K562 (cell line): ENCODE measurements around the gene IL31RA. TPM values are rescaled to one million over a fixed set of nuclear protein-coding genes. Genes with fewer than 3 reads are reported as not detected.

ENCODE experiments used
- ATAC-seq: fragments of 200-7000 bp; cut with Tn5 transposase; 3 replicates; pipeline ENCODE4 v1.9.1; 2020; ENCODE audit warnings: moderate library complexity
- BruUV-seq: library from RNA; stranded (reverse); fragments of 400-500 nt; replicated peaks from 2 replicates; lab custom pipeline; 2021; lab: Mats Ljungman, UMichigan
- CTCF ChIA-PET: fragments of 300-600 bp; formaldehyde crosslinking; extraction: SDS; loops from one replicate; lab custom pipeline; 2021; ENCODE audit warnings: low intra/inter-chr PET ratio; lab: Yijun Ruan, JAX
- POLR2A ChIA-PET: fragments of 300-600, 350-650 bp; sonication (Branson Sonifier 250); formaldehyde crosslinking; extraction: SDS; loops from one replicate; lab custom pipeline; 2021; ENCODE audit warnings: antibody characterized with exemption, inconsistent platforms; lab: Yijun Ruan, JAX
- DNase-seq, 4 experiments: peaks; one replicate each; pipeline versions ENCODE4 v3.0.0 to v3.0.0-alpha.2; 2011 to 2018; ENCODE audit warnings: low spot score in 3 of 4, mixed read lengths in 3 of 4; ENCODE audit errors: extremely low read depth in 1 of 4
- FAIRE-seq: peaks from 2 replicates; lab custom pipeline; 2011; peaks lifted over from hg19 to GRCh38; lab: Jason Lieb, UNC
- H2AFZ ChIP-seq: 2 replicates; pipeline ENCODE4 v1.6.0; 2011; ENCODE audit warnings: low read depth, low read length, control low read depth, inconsistent platforms
- H3K27ac ChIP-seq: fragments of 200-600 bp; 3 replicates; pipeline ENCODE4 v1.8.0; 2011; ENCODE audit warnings: low read depth, mild to moderate bottlenecking, control low read depth, inconsistent platforms, low read length, moderate library complexity, mixed read lengths; ENCODE audit errors: extremely low read depth
- H3K27me3 ChIP-seq, 2 experiments: fragments of 300-600 bp in 1 of 2; 2 replicates in 1 of 2; 3 replicates in 1 of 2; pipeline versions ENCODE4 v1.6.0 to v1.8.0; 2011; ENCODE audit warnings: inconsistent platforms in 2 of 2, low read length in 2 of 2, mild to moderate bottlenecking in 1 of 2, mixed read lengths in 1 of 2, moderate library complexity in 1 of 2; ENCODE audit not compliant: control insufficient read depth in 2 of 2, insufficient read depth in 2 of 2
- H3K36me3 ChIP-seq: fragments of 300-600 bp; 3 replicates; pipeline ENCODE4 v1.8.0; 2011; ENCODE audit warnings: mild to moderate bottlenecking, low read length, inconsistent platforms; ENCODE audit not compliant: control insufficient read depth, insufficient read depth
- H3K4me1 ChIP-seq, 2 experiments: fragments of 200-600 bp in 1 of 2; replicated peaks in 1 of 2; 2 replicates in 1 of 2; 3 replicates in 1 of 2; pipeline versions ENCODE4 v1.5.1 to v1.8.0; 2011; ENCODE audit warnings: inconsistent platforms in 2 of 2, low read length in 2 of 2, mild to moderate bottlenecking in 1 of 2, mixed read lengths in 1 of 2, moderate library complexity in 1 of 2; ENCODE audit not compliant: control insufficient read depth in 2 of 2, insufficient read depth in 2 of 2
- H3K4me2 ChIP-seq: 2 replicates; pipeline ENCODE4 v1.6.1; 2011; ENCODE audit warnings: low read length, control low read depth, inconsistent platforms, mixed read lengths; ENCODE audit not compliant: insufficient read depth
- H3K4me3 ChIP-seq: fragments of 200-600 bp; sonication (generic), shearing (Covaris generic); 2 replicates; pipeline ENCODE4 v1.5.1; 2016; ENCODE audit warnings: control low read depth, inconsistent platforms
- H3K79me2 ChIP-seq: fragments of 200-600 bp; 3 replicates; pipeline ENCODE4 v1.8.0; 2011; ENCODE audit warnings: low read length, inconsistent platforms; ENCODE audit not compliant: control insufficient read depth, insufficient read depth
- H3K9ac ChIP-seq, 2 experiments: 2 replicates each; pipeline versions ENCODE4 v1.6.0 to v1.6.1; 2011; ENCODE audit warnings: low read depth in 2 of 2, low read length in 2 of 2, control low read depth in 1 of 2, inconsistent platforms in 1 of 2, mild to moderate bottlenecking in 1 of 2, mixed read lengths in 1 of 2; ENCODE audit not compliant: insufficient read depth in 1 of 2
- H3K9me1 ChIP-seq: one replicate; pipeline ENCODE4 v1.6.0; 2011; ENCODE audit warnings: inconsistent platforms, mild to moderate bottlenecking, low read length, moderate library complexity; ENCODE audit not compliant: control insufficient read depth, insufficient read depth
- H3K9me3 ChIP-seq: replicated peaks from 2 replicates; pipeline ENCODE4 v1.5.1; 2011; ENCODE audit warnings: low read depth, low read length, inconsistent platforms; ENCODE audit not compliant: control insufficient read depth, insufficient read depth
- H4K20me1 ChIP-seq: replicated peaks from 2 replicates; pipeline ENCODE4 v1.6.1; 2011; ENCODE audit warnings: low read length, inconsistent platforms, mixed read lengths; ENCODE audit not compliant: control insufficient read depth, insufficient read depth
- ESRRB ChIP-seq: fragments of 250-450 bp; sonication (Bioruptor Pico); IDR thresholded peaks from 2 replicates; pipeline ENCODE4 v1.5.0; 2020; ENCODE audit warnings: mild to moderate bottlenecking, moderate library complexity, borderline replicate concordance
- HNRNPK ChIP-seq: fragments of 200-400 bp; formaldehyde crosslinking; IDR thresholded peaks from one replicate; pipeline ENCODE4 v1.6.1; 2018; ENCODE audit warnings: mild to moderate bottlenecking, low read depth, low read length; ENCODE audit not compliant: poor library complexity, severe bottlenecking
- NFYB ChIP-seq: IDR thresholded peaks from 2 replicates; pipeline ENCODE4 v1.6.1; 2011; ENCODE audit warnings: mild to moderate bottlenecking, moderate library complexity; ENCODE audit not compliant: insufficient read length; ENCODE audit errors: extremely low read depth
- POLR2B ChIP-seq: fragments of 450-650 bp; IDR thresholded peaks from 2 replicates; pipeline ENCODE4 v1.6.1; 2018; ENCODE audit warnings: low read depth; ENCODE audit not compliant: partially characterized antibody
- SAFB ChIP-seq: fragments of 200-400 bp; formaldehyde crosslinking; IDR thresholded peaks from 2 replicates; pipeline ENCODE4 v1.6.1; 2017; ENCODE audit warnings: low read depth, low read length, borderline replicate concordance
- SP2 ChIP-seq: IDR thresholded peaks from 2 replicates; pipeline ENCODE4 v1.6.1; 2011; ENCODE audit warnings: mild to moderate bottlenecking, low read depth, low read length, moderate library complexity; ENCODE audit not compliant: poor library complexity, severe bottlenecking; ENCODE audit errors: extremely low read depth
- SRSF7 ChIP-seq: fragments of 200-400 bp; formaldehyde crosslinking; optimal IDR thresholded peaks from 2 replicates; pipeline ENCODE3; 2017; ENCODE audit warnings: mild to moderate bottlenecking, low read depth, low read length
- ZBTB49 ChIP-seq: sonication (generic); formaldehyde crosslinking; IDR thresholded peaks from 2 replicates; pipeline ENCODE4 v1.8.0; 2022; ENCODE audit warnings: missing genetic modification reagents, mild to moderate bottlenecking, borderline replicate concordance
- ZNF280A ChIP-seq: fragments of 450-650 bp; IDR thresholded peaks from 2 replicates; pipeline ENCODE4 v1.6.1; 2018; ENCODE audit warnings: mild to moderate bottlenecking, low read depth; ENCODE audit not compliant: partially characterized antibody
- ZNF3 ChIP-seq: fragments of 250-450 bp; sonication (Bioruptor Pico); IDR thresholded peaks from 2 replicates; pipeline ENCODE4 v1.5.0; 2021; ENCODE audit warnings: mild to moderate bottlenecking, moderate library complexity
- ZNF444 ChIP-seq: fragments of 250-450 bp; sonication (Bioruptor Pico); IDR thresholded peaks from 2 replicates; pipeline ENCODE4 v1.4.0; 2020; ENCODE audit warnings: mild to moderate bottlenecking, moderate library complexity
- ZNF785 ChIP-seq: fragments of 250-450 bp; sonication (Bioruptor Pico); IDR thresholded peaks from 2 replicates; pipeline ENCODE4 v1.4.0; 2020; ENCODE audit warnings: mild to moderate bottlenecking
- WGBS: fragments of 100-300 bp; shearing (Covaris generic); methylation state at CpG from one replicate; pipeline ENCODE4 v1.1.6; 2016; ENCODE audit warnings: low coverage, mixed read lengths; ENCODE audit not compliant: insufficient coverage; ENCODE audit errors: missing lambda C conversion rate; 5-methylcytosine and 5-hydroxymethylcytosine counted together
- in situ Hi-C: fragments of 300-500 bp; cut with MboI; formaldehyde crosslinking; loops from 4 replicates; pipeline ENCODE4 v1.15.0; 2018; ENCODE audit warnings: inconsistent platforms, mixed read lengths
- intact Hi-C: fragments of 100-400 bp; cut with micrococcal nuclease; formaldehyde crosslinking; loops from 2 replicates; pipeline ENCODE4 v1.14.2; 2022
- polyA plus RNA-seq, 8 experiments: library from polyadenylated mRNA; depleted of rRNA in 4 of 8; stranded (reverse) in 5 of 8; unstranded in 3 of 8; fragments of >200 nt; fragmentation: Nextera tagmentation in 2 of 8; fragmentation: Illumina TruSeq in 1 of 8; extraction: Ambion mirVana in 2 of 8; extraction: Trizol in 1 of 8; gene quantifications; 2 replicates each; pipeline versions ENCODE4 v1.2.1 to v1.2.3, GENCODE V29; 2011 to 2014; ENCODE audit warnings: inconsistent platforms in 1 of 8, missing spikeins in 1 of 8
- total RNA-seq, 7 experiments: library from RNA; depleted of rRNA in 6 of 7; stranded (reverse); fragments of >200 nt in 6 of 7; fragmentation: Illumina TruSeq in 2 of 7; extraction: Trizol in 2 of 7; gene quantifications; 2 replicates each; pipeline versions ENCODE4 v1.2.1 to v1.2.3, GENCODE V29; 2011 to 2021; ENCODE audit warnings: low replicate concordance in 1 of 7

The IL31RA gene
- total and polyA plus RNA-seq, 9 of the 15 experiments (the other 6 are each of a cell fraction or from before 2014, with no cell fraction given) = not detected

- intact Hi-C loops (no loop called here), in situ Hi-C loops (no loop called here)
- no peaks in the 10 kb centered on the region for H3K4me1 ChIP-seq
- no peaks in the 10 kb centered on the region for H4K20me1 ChIP-seq
- H3K27ac ChIP-seq = no peak overlapping the region
- no peak overlapping the region for H3K4me3 ChIP-seq
- H3K9ac ChIP-seq = no peak overlapping the region
- ATAC-seq = no peak
- no peak overlapping the region for H2AFZ ChIP-seq
- H3K79me2 ChIP-seq = no peaks in the 10 kb centered on the region
- H3K4me2 ChIP-seq = no peak overlapping the region
- no peak for FAIRE-seq
- POLR2A ChIA-PET = no interaction called here
- no TSS peak for BruUV-seq
- H3K36me3 ChIP-seq = no peaks in the 10 kb centered on the region
- H3K9me1 ChIP-seq = no peaks in the 10 kb centered on the region
- CTCF ChIA-PET = no interaction called here
- no peak for DNase-seq
- TF ChIP-seq ZNF785 (CRISPR knock-in tag) = no peak
- TF ChIP-seq SAFB = no peak
- TF ChIP-seq, all 486 proteins: peak for 0
- Histone ChIP-seq H3K9me3 (no peaks in the 10 kb centered on the region), H3K27me3 (no peaks in the 10 kb centered on the region)
These were observed 115.1 kb downstream of the IL31RA start for GRCh38 chr5:55966284-55966683.

- POLR2A ChIA-PET = interaction anchor here (0.8 to 1.2 kb wide), 3 partner anchors 9 to 18 kb away, joined by 3 to 4 read pairs (median 3); no protein-coding TSS in a partner anchor
- no peak for TF ChIP-seq ZNF3 (CRISPR knock-in tag)
- no peak for TF ChIP-seq POLR2B
- no peak for TF ChIP-seq ZBTB49 (CRISPR knock-in tag)
- no peak for TF ChIP-seq SRSF7
- TF ChIP-seq HNRNPK = no peak
- TF ChIP-seq NFYB = no peak
- TF ChIP-seq ESRRB (CRISPR knock-in tag) = no peak
- no peak for TF ChIP-seq ZNF280A
- TF ChIP-seq ZNF444 = no peak
- TF ChIP-seq SP2 = no peak
These were observed 118.8 kb downstream of the IL31RA start for GRCh38 chr5:55969956-55970355.

More at GRCh38 chr5:55969956-55970355, 118.8 kb downstream of the IL31RA start:
- Histone ChIP-seq H4K20me1 (no peaks in the 10 kb centered on the region), H3K27me3 (no peaks in the 10 kb centered on the region), H2AFZ (no peak overlapping the region), H3K36me3 (peaks cover 11% of the 10 kb centered on the region), H3K4me3 (no peak overlapping the region), H3K9me1 (no peaks in the 10 kb centered on the region), H3K4me2 (no peak overlapping the region), H3K9ac (no peak overlapping the region), H3K79me2 (0 out of 3 replicates have a peak, but pooled peaks cover 4% of the 10 kb centered on the region), H3K4me1 (no peaks in the 10 kb centered on the region), H3K9me3 (no peaks in the 10 kb centered on the region), H3K27ac (no peak overlapping the region)
- CTCF ChIA-PET = no interaction called here
- ATAC-seq = no peak
- in situ Hi-C loops (no loop called here), intact Hi-C loops (no loop called here)
- DNase-seq = no peak
- whole genome bisulfite sequencing = 38% methylated on average over 1 of the region's 1 CpG
- BruUV-seq = no TSS peak
- FAIRE-seq = no peak
